HG03378 (cell line): ENCODE results near the gene ADAMTS3.
A peak's percentile ranks its signal among the peaks of the same experiment; 100 is the strongest.

Experiments
- ATAC-seq: cut with Tn5 transposase; IDR thresholded peaks from one replicate; pipeline ENCODE4 v1.9.1; 2021; ENCODE audit warnings: mild to moderate bottlenecking, moderate library complexity; ENCODE audit not compliant: unreplicated experiment

The ADAMTS3 gene

GRCh38 chr4:72357908-72358307 lies 211.1 kb downstream of the ADAMTS3 start:
- ATAC-seq, result no peak

- ATAC-seq, result no peak
These were observed 216.3 kb downstream of the ADAMTS3 start for GRCh38 chr4:72352711-72353110.

- no peak for ATAC-seq
These were observed 217.5 kb downstream of the ADAMTS3 start for GRCh38 chr4:72351521-72351920.

- no peak for ATAC-seq
These were observed 220.3 kb downstream of the ADAMTS3 start for GRCh38 chr4:72348701-72349100.

GRCh38 chr4:72344418-72344817 lies 224.6 kb downstream of the ADAMTS3 start:
- ATAC-seq, result no peak

GRCh38 chr4:72341432-72341820 lies 227.6 kb downstream of the ADAMTS3 start:
- no peak for ATAC-seq

GRCh38 chr4:72340803-72341431 lies 228.1 kb downstream of the ADAMTS3 start:
- ATAC-seq, result no peak

- ATAC-seq, result no peak
These were observed 231.0 kb downstream of the ADAMTS3 start for GRCh38 chr4:72338060-72338459.

GRCh38 chr4:72330381-72330780 lies 238.6 kb downstream of the ADAMTS3 start:
- no peak for ATAC-seq

- peak; percentile 46 for ATAC-seq
These were observed 242.1 kb downstream of the ADAMTS3 start for GRCh38 chr4:72326692-72327632.

GRCh38 chr4:72325215-72325614 lies 243.8 kb downstream of the ADAMTS3 start:
- ATAC-seq, result no peak

- ATAC-seq, result peak; percentile 68
These were observed 245.8 kb downstream of the ADAMTS3 start for GRCh38 chr4:72323227-72323626.

- ATAC-seq, result no peak
These were observed 248.6 kb downstream of the ADAMTS3 start for GRCh38 chr4:72320223-72320948.

GRCh38 chr4:72319601-72320021 lies 249.4 kb downstream of the ADAMTS3 start:
- ATAC-seq, result no peak

- no peak for ATAC-seq
These were observed 250.4 kb downstream of the ADAMTS3 start for GRCh38 chr4:72318421-72319170.

- no peak for ATAC-seq
These were observed 254.2 kb downstream of the ADAMTS3 start for GRCh38 chr4:72314869-72315268.

GRCh38 chr4:72313121-72313520 lies 255.9 kb downstream of the ADAMTS3 start:
- no peak for ATAC-seq

GRCh38 chr4:72312032-72312650 lies 256.9 kb downstream of the ADAMTS3 start:
- no peak for ATAC-seq

GRCh38 chr4:72311291-72311690 lies 257.7 kb downstream of the ADAMTS3 start:
- no peak for ATAC-seq

GRCh38 chr4:72305620-72306019 lies 263.4 kb downstream of the ADAMTS3 start:
- ATAC-seq, result no peak
